ENCODE data around the gene RTF2. TPM values are rescaled to one million over a fixed set of nuclear protein-coding genes. Genes with fewer than 3 reads are reported as not detected.
A peak's percentile ranks its signal among the peaks of the same experiment; 100 is the strongest.

Gene RTF2, protein sequence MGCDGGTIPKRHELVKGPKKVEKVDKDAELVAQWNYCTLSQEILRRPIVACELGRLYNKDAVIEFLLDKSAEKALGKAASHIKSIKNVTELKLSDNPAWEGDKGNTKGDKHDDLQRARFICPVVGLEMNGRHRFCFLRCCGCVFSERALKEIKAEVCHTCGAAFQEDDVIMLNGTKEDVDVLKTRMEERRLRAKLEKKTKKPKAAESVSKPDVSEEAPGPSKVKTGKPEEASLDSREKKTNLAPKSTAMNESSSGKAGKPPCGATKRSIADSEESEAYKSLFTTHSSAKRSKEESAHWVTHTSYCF
- total RNA-seq (10 to 100 TPM; 73.4 to 80.4 (median 79.5) TPM), polyA plus RNA-seq (74.3 TPM)
- long read RNA-seq, donor 1, transcript RTF2-203 (8 exons, 1,572 nt): minor isoform, 6 of 202 reads
- long read RNA-seq, donor 1, transcript RTF2-202 (9 exons, 2,212 nt): major isoform, 182 of 202 reads
- long read RNA-seq, donor 1, partial matches to known transcripts: 8 of 202 reads
- long read RNA-seq, donor 1, other reads (novel, unspliced or antisense): 6 of 202 reads
- long read RNA-seq, donor 2, transcript RTF2-202 (9 exons, 2,212 nt): major isoform, 83 of 90 reads
- long read RNA-seq, donor 2, transcript RTF2-203 (8 exons, 1,572 nt): minor isoform, 5 of 90 reads
- long read RNA-seq, donor 2, partial matches to known transcripts: 0 of 90 reads
- long read RNA-seq, donor 2, other reads (novel, unspliced or antisense): 2 of 90 reads
- long read RNA-seq, donor 3, transcript RTF2-203 (8 exons, 1,572 nt): minor isoform, 14 of 657 reads
- long read RNA-seq, donor 3, transcript RTF2-202 (9 exons, 2,212 nt): major isoform, 615 of 657 reads
- long read RNA-seq, donor 3, partial matches to known transcripts: 13 of 657 reads
- long read RNA-seq, donor 3, other reads (novel, unspliced or antisense): 15 of 657 reads
- long read RNA-seq, donor 4, transcript RTF2-202 (9 exons, 2,212 nt): major isoform, 87 of 93 reads
- long read RNA-seq, donor 4, partial matches to known transcripts: 0 of 93 reads
- long read RNA-seq, donor 4, other reads (novel, unspliced or antisense): 2 of 93 reads

DNA sequence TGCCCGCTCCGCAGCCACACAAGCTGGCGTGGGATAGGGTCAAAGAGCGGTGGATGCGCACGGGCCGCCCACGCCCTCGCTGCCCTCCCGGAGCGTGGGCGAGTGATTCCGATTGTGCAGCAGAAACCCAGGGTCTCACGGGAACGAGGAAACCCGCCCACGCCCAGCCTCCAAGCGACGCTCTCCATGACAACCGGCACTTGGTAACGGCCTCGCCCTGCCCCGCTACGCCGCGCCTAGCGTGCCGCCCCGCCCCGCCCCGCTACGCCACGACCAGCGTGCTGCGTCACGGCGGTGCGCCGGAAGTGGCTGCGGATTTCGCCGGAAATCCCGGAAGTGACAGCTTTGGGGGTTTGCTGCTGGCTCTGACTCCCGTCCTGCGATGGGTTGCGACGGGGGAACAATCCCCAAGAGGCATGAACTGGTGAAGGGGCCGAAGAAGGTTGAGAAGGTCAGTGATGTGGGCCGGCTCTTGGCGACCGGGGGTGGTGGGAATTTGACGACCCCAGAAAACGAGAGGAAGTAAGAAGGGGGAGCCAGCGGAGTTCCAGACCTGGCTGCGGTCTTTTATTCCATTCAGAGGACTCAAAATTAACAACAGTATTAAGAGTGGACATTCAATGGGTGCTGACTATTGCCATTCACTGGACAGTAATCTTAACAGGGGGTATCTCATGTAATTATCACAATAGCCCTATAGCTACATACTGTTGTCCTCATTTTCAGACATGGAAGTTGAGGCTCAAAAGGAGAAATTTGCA is at the start of gene RTF2:
Gene RTF2 (plus strand): TSS at position 312 of the 761 bp plus-strand sequence. CDS start 71 bp downstream, at position 383.
- Histone ChIP-seq H3K4me3 (ENCODE audit: low read length) (peak within 1 kb of the TSS; percentile 81), H3K9me3 (ENCODE audit: control insufficient read depth, low read length) (no peaks in the 10 kb centered on the region), H3K27me3 (ENCODE audit: control insufficient read depth, insufficient read depth) (no peaks in the 10 kb centered on the region), H3K27ac (ENCODE audit: low read length) (peak within 1 kb of the TSS; percentile 52), H3K4me1 (ENCODE audit: control insufficient read depth, insufficient read depth, low read length) (no peaks in the 10 kb centered on the region)
- intact Hi-C loops (cut with DNase I): loop anchor here (5.0 to 10.0 kb wide), 4 partner anchors 54 to 74 kb away; partner anchors contain the start of genes AURKA (in 1 of the 4), CASS4 (in 1 of the 4) and CSTF1 (in 1 of the 4)
- DNase-seq (peak; percentile 96 to 98 (median 97)), ATAC-seq (peak; percentile 100)
- WGBS: under 1% methylated on average over 55 of the region's 55 CpGs

- no peaks in the 10 kb centered on the region for H3K27me3 ChIP-seq (ENCODE audit: control insufficient read depth, insufficient read depth)
- WGBS: 81% methylated on average over 2 of the region's 2 CpGs
- intact Hi-C loops (cut with DNase I): no loop called here
- H3K4me3 ChIP-seq (ENCODE audit: low read length): no peak overlapping the region
- DNase-seq (no peak), ATAC-seq (no peak)
- no peak overlapping the region for H3K27ac ChIP-seq (ENCODE audit: low read length)
- peaks cover 9% of the 10 kb centered on the region for H3K4me1 ChIP-seq (ENCODE audit: control insufficient read depth, insufficient read depth, low read length)
- no peaks in the 10 kb centered on the region for H3K9me3 ChIP-seq (ENCODE audit: control insufficient read depth, low read length)
Observed at GRCh38 chr20:56420028-56420427, 48.4 kb upstream of the RTF2 start.

DNA sequence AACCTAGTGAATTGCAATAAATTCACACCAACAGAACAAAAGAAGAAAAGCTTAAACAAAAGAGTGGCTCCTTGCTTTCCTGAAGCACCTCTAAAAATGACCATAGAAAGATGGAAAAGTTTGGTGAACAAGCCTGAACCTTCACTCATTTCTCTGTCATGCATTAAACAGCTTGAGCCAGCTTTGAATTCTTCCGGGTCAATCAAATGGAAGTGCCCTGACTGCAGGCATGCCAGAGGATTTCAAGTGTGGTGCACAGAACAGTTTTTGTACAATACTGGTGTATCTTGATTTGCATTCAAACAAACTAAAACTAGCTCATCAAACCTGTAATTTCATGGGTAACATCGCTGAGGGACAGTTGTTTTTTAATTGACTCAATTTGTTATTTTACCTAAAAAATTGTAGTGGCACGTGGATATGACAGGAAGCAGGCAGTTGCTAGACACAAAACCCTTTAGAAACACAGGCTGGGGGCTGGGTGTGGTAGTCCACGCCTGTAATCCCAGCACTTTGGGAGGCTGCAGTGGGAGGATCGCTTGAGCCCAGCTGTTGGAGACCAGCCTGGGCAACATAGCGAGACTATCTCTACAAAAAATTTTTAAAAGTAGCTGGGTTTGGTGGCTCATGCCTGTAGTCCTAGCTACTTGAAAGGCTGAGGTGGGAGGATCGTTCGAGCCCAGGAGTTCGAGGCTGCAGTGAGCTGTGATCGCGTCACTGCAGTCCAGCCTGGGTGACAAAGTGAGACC is 47.3 kb upstream of the RTF2 start:
- Histone ChIP-seq H3K27ac (ENCODE audit: low read length) (no peak overlapping the region), H3K27me3 (ENCODE audit: control insufficient read depth, insufficient read depth) (no peaks in the 10 kb centered on the region), H3K4me3 (ENCODE audit: low read length) (no peak overlapping the region), H3K9me3 (ENCODE audit: control insufficient read depth, low read length) (no peaks in the 10 kb centered on the region), H3K4me1 (ENCODE audit: control insufficient read depth, insufficient read depth, low read length) (peaks cover 9% of the 10 kb centered on the region)
- WGBS: 80% methylated on average over 11 of the region's 11 CpGs
- DNase-seq: no peak
- intact Hi-C loops (cut with DNase I): no loop called here
- ATAC-seq: no peak

GRCh38 chr20:56422076-56422823 is 46.2 kb upstream of the RTF2 start:
- Histone ChIP-seq H3K4me3 (ENCODE audit: low read length) (no peak overlapping the region), H3K27me3 (ENCODE audit: control insufficient read depth, insufficient read depth) (no peaks in the 10 kb centered on the region), H3K4me1 (ENCODE audit: control insufficient read depth, insufficient read depth, low read length) (peaks cover 9% of the 10 kb centered on the region), H3K9me3 (ENCODE audit: control insufficient read depth, low read length) (no peaks in the 10 kb centered on the region), H3K27ac (ENCODE audit: low read length) (no peak overlapping the region)
- intact Hi-C loops (cut with DNase I): no loop called here
- 56% methylated on average over 9 of the region's 9 CpGs for WGBS
- peak in 1 of 2 donors; percentile 46 for ATAC-seq
- no peak for DNase-seq

DNA sequence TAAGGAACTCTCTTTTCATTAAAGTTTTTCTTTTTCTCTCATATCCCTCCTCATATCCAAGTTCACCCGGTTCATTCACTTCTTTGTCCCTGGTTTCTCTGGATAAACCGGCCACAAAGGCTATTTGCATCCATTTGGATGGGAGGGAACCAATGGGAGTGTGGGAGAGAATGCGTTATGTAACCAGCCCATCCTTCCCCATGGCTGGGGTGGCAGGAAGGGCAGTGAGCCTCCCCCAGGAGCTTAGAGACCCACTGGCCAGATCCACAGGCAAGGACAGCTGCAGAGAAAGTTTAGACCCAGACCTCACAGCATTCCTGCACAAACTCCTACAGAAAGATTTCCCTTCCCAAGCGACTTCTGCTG is 45.6 kb upstream of the RTF2 start:
- no peak for DNase-seq
- no peak for ATAC-seq

GRCh38 chr20:56423211-56423610 is 45.2 kb upstream of the RTF2 start:
- intact Hi-C loops (cut with DNase I): no loop called here
- Histone ChIP-seq H3K27me3 (ENCODE audit: control insufficient read depth, insufficient read depth) (no peaks in the 10 kb centered on the region), H3K4me1 (ENCODE audit: control insufficient read depth, insufficient read depth, low read length) (peaks cover 6% of the 10 kb centered on the region), H3K27ac (ENCODE audit: low read length) (no peak overlapping the region), H3K4me3 (ENCODE audit: low read length) (no peak overlapping the region), H3K9me3 (ENCODE audit: control insufficient read depth, low read length) (no peaks in the 10 kb centered on the region)
- DNase-seq (no peak), ATAC-seq (no peak)
- WGBS: 98% methylated on average over 1 of the region's 1 CpG

More for the DNA sequence above, 45.6 kb upstream of the RTF2 start:
- 33% methylated on average over 4 of the region's 4 CpGs for WGBS
- Histone ChIP-seq H3K27ac (ENCODE audit: low read length) (no peak overlapping the region), H3K9me3 (ENCODE audit: control insufficient read depth, low read length) (no peaks in the 10 kb centered on the region), H3K4me1 (ENCODE audit: control insufficient read depth, insufficient read depth, low read length) (peaks cover 9% of the 10 kb centered on the region), H3K4me3 (ENCODE audit: low read length) (no peak overlapping the region), H3K27me3 (ENCODE audit: control insufficient read depth, insufficient read depth) (no peaks in the 10 kb centered on the region)
- intact Hi-C loops (cut with DNase I): no loop called here

DNA sequence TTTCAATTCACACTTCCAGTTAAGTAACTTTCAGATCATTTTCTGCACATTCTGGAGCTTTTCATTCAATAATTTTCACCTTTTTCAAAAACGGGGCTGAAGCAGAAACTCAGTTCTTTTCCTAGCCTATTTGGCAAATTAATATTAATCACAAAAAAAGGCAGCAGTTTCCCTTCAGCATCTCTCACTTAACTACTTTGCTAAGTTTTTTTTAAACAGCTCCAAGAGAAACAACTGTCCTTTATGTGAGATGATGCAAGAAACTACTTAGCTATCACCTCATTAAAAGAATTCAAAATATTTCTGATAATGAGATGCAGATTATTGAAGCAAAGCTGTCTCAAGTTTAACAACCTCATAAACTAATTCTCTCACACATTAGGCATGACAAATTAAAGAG is 44.5 kb upstream of the RTF2 start:
- WGBS: 44% methylated on average over 1 of the region's 1 CpG
- H3K4me1 ChIP-seq (ENCODE audit: control insufficient read depth, insufficient read depth, low read length): peaks cover 6% of the 10 kb centered on the region
- H3K9me3 ChIP-seq (ENCODE audit: control insufficient read depth, low read length): no peaks in the 10 kb centered on the region
- DNase-seq: no peak
- ATAC-seq: no peak
- intact Hi-C loops (cut with DNase I): no loop called here
- no peak overlapping the region for H3K27ac ChIP-seq (ENCODE audit: low read length)
- H3K4me3 ChIP-seq (ENCODE audit: low read length): no peak overlapping the region
- H3K27me3 ChIP-seq (ENCODE audit: control insufficient read depth, insufficient read depth): no peaks in the 10 kb centered on the region

GRCh38 chr20:56424931-56425330 is 43.5 kb upstream of the RTF2 start:
- ATAC-seq: no peak
- 79% methylated on average over 1 of the region's 1 CpG for WGBS

GRCh38 chr20:56426026-56426425 is 42.4 kb upstream of the RTF2 start:
- 88% methylated on average over 9 of the region's 9 CpGs for WGBS
- Histone ChIP-seq H3K27ac (ENCODE audit: low read length) (no peak overlapping the region), H3K27me3 (ENCODE audit: control insufficient read depth, insufficient read depth) (no peaks in the 10 kb centered on the region), H3K4me1 (ENCODE audit: control insufficient read depth, insufficient read depth, low read length) (peaks cover 3% of the 10 kb centered on the region), H3K9me3 (ENCODE audit: control insufficient read depth, low read length) (no peaks in the 10 kb centered on the region), H3K4me3 (ENCODE audit: low read length) (no peak overlapping the region)
- intact Hi-C loops (cut with DNase I): no loop called here
- ATAC-seq (no peak), DNase-seq (no peak)

More at GRCh38 chr20:56424931-56425330, 43.5 kb upstream of the RTF2 start:
- Histone ChIP-seq H3K27me3 (ENCODE audit: control insufficient read depth, insufficient read depth) (no peaks in the 10 kb centered on the region), H3K9me3 (ENCODE audit: control insufficient read depth, low read length) (no peaks in the 10 kb centered on the region), H3K4me1 (ENCODE audit: control insufficient read depth, insufficient read depth, low read length) (peaks cover 3% of the 10 kb centered on the region), H3K4me3 (ENCODE audit: low read length) (no peak overlapping the region), H3K27ac (ENCODE audit: low read length) (no peak overlapping the region)
- no peak for DNase-seq
- intact Hi-C loops (cut with DNase I): no loop called here

All from right cardiac atrium (tissue), 5 donors.